ENCODE measurements around the gene CUEDC1. TPM values are rescaled to one million over a fixed set of nuclear protein-coding genes. Genes with fewer than 3 reads are reported as not detected.

Gene CUEDC1
- total RNA-seq, 1 experiment from 2014 or later, result 27.5 TPM

GRCh38 chr17:57947369-57947768 lies 7.8 kb downstream of the CUEDC1 start:
- H3K4me1 ChIP-seq, result peaks cover 58% of the 10 kb centered on the region
- no peaks in the 10 kb centered on the region for H3K9me3 ChIP-seq
- no peaks in the 10 kb centered on the region for H3K9me3 Mint-ChIP-seq (ENCODE audit: unreplicated experiment)
- H3K4me1 Mint-ChIP-seq (ENCODE audit: low read depth, unreplicated experiment), result peaks cover 47% of the 10 kb centered on the region
- no peak for TF ChIP-seq CTCF (IDR thresholded peaks at IDR 0.05; ENCODE audit: insufficient read depth in 1 of 2, low read depth in 1 of 2, low read length in 1 of 2, severe bottlenecking in 1 of 2, unreplicated experiment in 1 of 2)
- H3K36me3 Mint-ChIP-seq (ENCODE audit: insufficient read depth, unreplicated experiment), result peaks cover 9% of the 10 kb centered on the region
- DNase-seq, result no peak
- H3K4me3 Mint-ChIP-seq (ENCODE audit: unreplicated experiment), result no peak overlapping the region
- H3K4me3 ChIP-seq (ENCODE audit: low read depth, low read length), result no peak overlapping the region
- H3K27me3 Mint-ChIP-seq (ENCODE audit: insufficient read depth, unreplicated experiment), result no peaks in the 10 kb centered on the region
- H3K36me3 ChIP-seq (ENCODE audit: control insufficient read depth, insufficient read depth, low read length), result no peaks in the 10 kb centered on the region
- H3K27me3 ChIP-seq (replicated peaks; ENCODE audit: control insufficient read depth, insufficient read depth, low read length), result no peaks in the 10 kb centered on the region
- no TSS peak for BruUV-seq (replicated peaks)
- intact Hi-C loops (cut with micrococcal nuclease; ENCODE audit: unreplicated experiment), result no loop called here
- CTCF ChIA-PET, result interaction anchor here (0.6 to 2.0 kb wide), 5 partner anchors 44 to 479 kb away, joined by 3 to 6 read pairs (median 4); no protein-coding TSS in a partner anchor
- H3K27ac Mint-ChIP-seq (ENCODE audit: unreplicated experiment), result peak overlapping the region; percentile 32
- POLR2A ChIA-PET, result interaction anchor here (0.7 kb wide), 1 partner anchor 12 kb away, joined by 3 read pairs; no protein-coding TSS in a partner anchor

GRCh38 chr17:57946798-57947358 lies 8.3 kb downstream of the CUEDC1 start:
- H3K9me3 Mint-ChIP-seq (ENCODE audit: unreplicated experiment), result no peaks in the 10 kb centered on the region
- peak in 1 of 2 experiments; percentile 57 for DNase-seq

More at GRCh38 chr17:57946798-57947358, 8.3 kb downstream of the CUEDC1 start:
- TF ChIP-seq CTCF (IDR thresholded peaks at IDR 0.05; ENCODE audit: insufficient read depth in 1 of 2, low read depth in 1 of 2, low read length in 1 of 2, severe bottlenecking in 1 of 2, unreplicated experiment in 1 of 2), result no peak
- H3K27me3 Mint-ChIP-seq (ENCODE audit: insufficient read depth, unreplicated experiment), result no peaks in the 10 kb centered on the region
- H3K4me1 Mint-ChIP-seq (ENCODE audit: low read depth, unreplicated experiment), result peaks cover 47% of the 10 kb centered on the region
- peaks cover 9% of the 10 kb centered on the region for H3K36me3 Mint-ChIP-seq (ENCODE audit: insufficient read depth, unreplicated experiment)
- POLR2A ChIA-PET, result no interaction called here
- H3K27ac Mint-ChIP-seq (ENCODE audit: unreplicated experiment), result peak overlapping the region; percentile 32
- Histone ChIP-seq H3K36me3 (ENCODE audit: control insufficient read depth, insufficient read depth, low read length) (no peaks in the 10 kb centered on the region), H3K4me3 (ENCODE audit: low read depth, low read length) (no peak overlapping the region), H3K9me3 (no peaks in the 10 kb centered on the region), H3K4me1 (peaks cover 54% of the 10 kb centered on the region), H3K27me3 (replicated peaks; ENCODE audit: control insufficient read depth, insufficient read depth, low read length) (no peaks in the 10 kb centered on the region)
- CTCF ChIA-PET, result interaction anchor here (0.6 to 2.0 kb wide), 4 partner anchors 44 to 479 kb away, joined by 3 to 6 read pairs (median 4); no protein-coding TSS in a partner anchor
- no TSS peak for BruUV-seq (replicated peaks)
- peak overlapping the region; percentile 26 for H3K4me3 Mint-ChIP-seq (ENCODE audit: unreplicated experiment)
- intact Hi-C loops (cut with micrococcal nuclease; ENCODE audit: unreplicated experiment), result loop anchor here (1.0 kb wide), 1 partner anchor 7 kb away; no protein-coding TSS in a partner anchor

Measured in Caco-2 (cell line).